Liver (tissue), 9 donors: ENCODE measurements around the gene MIF4GD. TPM values are rescaled to one million over a fixed set of nuclear protein-coding genes. Genes with fewer than 3 reads are reported as not detected.

Source experiments
- DNase-seq: peaks from one replicate; pipeline ENCODE4 v3.0.0-alpha.2; 2017; ENCODE audit warnings: low spot score
- H3K27ac ChIP-seq, 2 donors: one replicate each; pipeline ENCODE4 v1.7.0; 2013; ENCODE audit warnings: inconsistent platforms in 2 of 2, low read length in 2 of 2, control low read depth in 1 of 2, low read depth in 1 of 2, mild to moderate bottlenecking in 1 of 2
- H3K27me3 ChIP-seq, 4 donors: one replicate each; pipeline versions ENCODE4 v1.6.1 to v1.7.0; 2013; ENCODE audit warnings: low read length in 3 of 4, inconsistent platforms in 1 of 4, mild to moderate bottlenecking in 1 of 4, moderate library complexity in 1 of 4; ENCODE audit not compliant: control insufficient read depth in 4 of 4, insufficient read depth in 4 of 4
- H3K36me3 ChIP-seq, 4 donors: one replicate each; pipeline versions ENCODE4 v1.6.1 to v1.7.0; 2013; ENCODE audit warnings: low read length in 3 of 4, mild to moderate bottlenecking in 3 of 4, low read depth in 1 of 4, moderate library complexity in 1 of 4; ENCODE audit not compliant: control insufficient read depth in 4 of 4, insufficient read depth in 3 of 4
- H3K4me1 ChIP-seq, 4 donors: one replicate each; pipeline versions ENCODE4 v1.6.1 to v1.7.0; 2013; ENCODE audit warnings: low read length in 3 of 4, mild to moderate bottlenecking in 3 of 4, moderate library complexity in 1 of 4; ENCODE audit not compliant: control insufficient read depth in 4 of 4, insufficient read depth in 4 of 4
- H3K4me3 ChIP-seq, 3 donors: one replicate each; pipeline versions ENCODE4 v1.6.1 to v1.7.0; 2013; ENCODE audit warnings: low read length in 3 of 3, control low read depth in 1 of 3, low read depth in 1 of 3, mild to moderate bottlenecking in 1 of 3
- H3K9ac ChIP-seq, 2 donors: one replicate each; pipeline ENCODE4 v1.7.0; 2013; ENCODE audit warnings: low read length in 2 of 2, mild to moderate bottlenecking in 2 of 2, moderate library complexity in 2 of 2, control low read depth in 1 of 2, low read depth in 1 of 2
- H3K9me3 ChIP-seq, 4 donors: one replicate each; pipeline versions ENCODE4 v1.6.1 to v1.7.0; 2013; ENCODE audit warnings: low read length in 3 of 4; ENCODE audit not compliant: control insufficient read depth in 4 of 4
- ATF3 ChIP-seq: IDR thresholded peaks from 2 replicates; pipeline ENCODE4 v1.6.1; 2016; ENCODE audit warnings: antibody characterized with exemption
- CTCF ChIP-seq: fragments of 150-350 bp; IDR thresholded peaks from 2 replicates; pipeline ENCODE4 v1.5.1; 2017; ENCODE audit warnings: improper control_type of control experiment, low read depth, low read length; ENCODE audit not compliant: missing input control
- EGR1 ChIP-seq, 2 donors: IDR thresholded peaks; 2 replicates each; pipeline ENCODE4 v1.6.1; 2016 to 2018; ENCODE audit warnings: antibody characterized with exemption in 2 of 2, low read depth in 2 of 2
- FOXA2 ChIP-seq: IDR thresholded peaks from 2 replicates; pipeline ENCODE4 v1.6.1; 2016; ENCODE audit warnings: antibody characterized with exemption
- HNF4A ChIP-seq, 2 donors: conservative IDR thresholded peaks; 2 replicates each; pipeline ENCODE4 v1.6.1; 2016; ENCODE audit warnings: antibody characterized with exemption in 2 of 2, mild to moderate bottlenecking in 2 of 2
- HNF4G ChIP-seq: IDR thresholded peaks from 2 replicates; pipeline ENCODE4 v1.6.1; 2016; ENCODE audit warnings: antibody characterized with exemption
- JUND ChIP-seq, 2 donors: IDR thresholded peaks; 2 replicates each; pipeline ENCODE4 v1.6.1; 2016; ENCODE audit warnings: antibody characterized with exemption in 2 of 2
- RAD21 ChIP-seq, 2 donors: IDR thresholded peaks; 2 replicates each; pipeline ENCODE4 v1.6.1; 2016; ENCODE audit warnings: antibody characterized with exemption in 2 of 2, mild to moderate bottlenecking in 2 of 2
- RXRA ChIP-seq, 2 donors: IDR thresholded peaks; 2 replicates each; pipeline ENCODE4 v1.6.1; 2017 to 2018; ENCODE audit warnings: antibody characterized with exemption in 2 of 2, mild to moderate bottlenecking in 1 of 2
- SP1 ChIP-seq: IDR thresholded peaks from 2 replicates; pipeline ENCODE4 v1.6.1; 2018; ENCODE audit warnings: antibody characterized with exemption, mild to moderate bottlenecking
- TAF1 ChIP-seq: conservative IDR thresholded peaks from 2 replicates; pipeline ENCODE4 v1.6.1; 2016; ENCODE audit warnings: antibody characterized with exemption, mild to moderate bottlenecking
- YY1 ChIP-seq: IDR thresholded peaks from 2 replicates; pipeline ENCODE4 v1.6.1; 2016; ENCODE audit warnings: antibody characterized with exemption, mild to moderate bottlenecking
- WGBS: extraction: QIAGEN DNeasy Blood & Tissue Kit; methylation state at CpG from one replicate; pipeline ENCODE4 v1.1.7; 2013; 5-methylcytosine and 5-hydroxymethylcytosine counted together
- polyA plus RNA-seq, 2 donors: library from polyadenylated mRNA; stranded (reverse) in 1 of 2; unstranded in 1 of 2; fragments of 200-250 nt in 1 of 2; fragments of >200 nt in 1 of 2; fragmentation: Nextera tagmentation in 1 of 2; extraction: Ambion mirVana in 1 of 2; gene quantifications; one replicate each; pipeline versions ENCODE4 v1.2.1 to v1.2.3, GENCODE V29; 2013 to 2015
- total RNA-seq, 2 donors: library from RNA; depleted of rRNA; stranded (reverse); fragments of >200 nt; gene quantifications; one replicate each; pipeline ENCODE4 v1.2.3, GENCODE V29; 2014
- TF ChIP-seq, protein P1 (sequence below): IDR thresholded peaks from 2 replicates; pipeline ENCODE4 v1.6.1; 2016; ENCODE audit warnings: antibody characterized with exemption
- TF ChIP-seq, protein P2 (sequence below): IDR thresholded peaks from 2 replicates; pipeline ENCODE4 v1.6.1; 2016; ENCODE audit warnings: antibody characterized with exemption
- donor health status: healthy.
- donor health status: healthy.
- donor health status: healthy.
- donor health status: healthy.
- donor health status: healthy.

Gene MIF4GD
- total and polyA plus RNA-seq, 4 donors, result 6.2 to 13.6 (median 9.7) TPM

DNA sequence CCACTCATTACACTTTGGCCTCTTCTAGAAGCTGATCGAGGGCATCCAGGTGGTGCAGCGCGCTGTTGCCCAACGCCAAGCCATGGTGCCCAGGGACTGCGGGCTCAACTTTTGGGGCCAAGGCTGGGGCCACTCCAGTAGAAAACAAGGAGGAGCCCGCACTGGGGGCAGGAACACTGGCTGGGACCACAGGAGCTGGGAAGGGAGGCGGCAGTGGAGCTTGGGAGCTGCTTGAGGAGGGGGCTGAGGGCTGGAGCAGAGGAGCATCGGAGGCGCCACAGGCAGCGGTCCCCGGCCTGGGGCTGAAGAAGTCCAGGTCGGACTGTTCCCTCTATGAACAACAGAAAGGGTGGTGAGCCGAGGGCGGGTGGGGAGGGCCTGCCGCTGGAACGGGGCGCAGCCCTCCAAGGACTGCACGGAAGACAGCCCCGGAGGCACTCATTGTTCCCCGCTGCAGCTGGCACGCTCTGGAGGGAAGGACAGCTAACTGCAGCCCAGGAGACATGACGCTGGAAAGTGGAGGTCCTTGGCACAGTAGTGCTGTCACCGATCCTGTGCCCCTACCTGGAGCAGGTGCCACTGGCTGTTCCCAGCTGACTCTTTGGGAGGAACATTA, 31.1 kb downstream of the MIF4GD start (continued):
- no peak for TF ChIP-seq CTCF

DNA sequence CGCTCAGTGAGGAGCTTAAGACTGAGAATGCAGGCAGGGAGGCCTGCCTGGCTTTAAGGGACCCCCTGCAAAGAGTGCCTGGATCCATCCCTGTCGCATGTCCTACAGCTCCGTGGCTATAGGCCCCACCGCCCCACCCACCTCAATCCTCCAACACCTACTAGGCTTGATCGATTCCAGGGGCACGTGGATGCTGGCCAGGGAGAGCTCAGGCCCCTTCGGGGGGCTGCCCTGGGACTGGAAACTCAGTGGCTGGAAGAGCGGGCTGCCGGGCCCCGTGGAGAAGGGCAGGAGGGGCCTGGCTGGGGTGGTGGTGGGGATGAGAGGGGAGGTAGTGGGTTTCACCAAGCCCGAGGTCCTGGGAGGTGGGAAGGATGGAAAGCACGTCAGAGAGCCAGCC, 31.8 kb downstream of the MIF4GD start:
- Histone ChIP-seq H3K36me3 (peaks cover 17 to 84% (median 55%) of the 10 kb centered on the region in 4 donors), H3K27me3 (no peaks in the 10 kb centered on the region), H3K4me1 (peaks cover 0 to 7% (median 3%) of the 10 kb centered on the region in 4 donors), H3K9me3 (no peaks in the 10 kb centered on the region), H3K4me3 (no peak overlapping the region), H3K9ac (no peak overlapping the region), H3K27ac (no peak overlapping the region)
- TF ChIP-seq HNF4A (conservative IDR thresholded peaks at IDR 0.05) (no peak), TAF1 (no peak), HNF4G (no peak), FOXA2 (no peak), EGR1 (IDR thresholded peaks at IDR 0.05; ENCODE audit: low read depth in 2 of 2) (no peak), YY1 (no peak), CTCF (no peak), RXRA (IDR thresholded peaks at IDR 0.05) (no peak), JUND (IDR thresholded peaks at IDR 0.05) (no peak), SP1 (no peak)
- TF ChIP-seq, protein P1, sequence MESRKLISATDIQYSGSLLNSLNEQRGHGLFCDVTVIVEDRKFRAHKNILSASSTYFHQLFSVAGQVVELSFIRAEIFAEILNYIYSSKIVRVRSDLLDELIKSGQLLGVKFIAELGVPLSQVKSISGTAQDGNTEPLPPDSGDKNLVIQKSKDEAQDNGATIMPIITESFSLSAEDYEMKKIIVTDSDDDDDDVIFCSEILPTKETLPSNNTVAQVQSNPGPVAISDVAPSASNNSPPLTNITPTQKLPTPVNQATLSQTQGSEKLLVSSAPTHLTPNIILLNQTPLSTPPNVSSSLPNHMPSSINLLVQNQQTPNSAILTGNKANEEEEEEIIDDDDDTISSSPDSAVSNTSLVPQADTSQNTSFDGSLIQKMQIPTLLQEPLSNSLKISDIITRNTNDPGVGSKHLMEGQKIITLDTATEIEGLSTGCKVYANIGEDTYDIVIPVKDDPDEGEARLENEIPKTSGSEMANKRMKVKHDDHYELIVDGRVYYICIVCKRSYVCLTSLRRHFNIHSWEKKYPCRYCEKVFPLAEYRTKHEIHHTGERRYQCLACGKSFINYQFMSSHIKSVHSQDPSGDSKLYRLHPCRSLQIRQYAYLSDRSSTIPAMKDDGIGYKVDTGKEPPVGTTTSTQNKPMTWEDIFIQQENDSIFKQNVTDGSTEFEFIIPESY, result no peak
- TF ChIP-seq, protein P2, sequence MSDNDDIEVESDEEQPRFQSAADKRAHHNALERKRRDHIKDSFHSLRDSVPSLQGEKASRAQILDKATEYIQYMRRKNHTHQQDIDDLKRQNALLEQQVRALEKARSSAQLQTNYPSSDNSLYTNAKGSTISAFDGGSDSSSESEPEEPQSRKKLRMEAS, result no peak
- no peak for DNase-seq
- 89% methylated on average over 12 of the region's 12 CpGs for WGBS

DNA sequence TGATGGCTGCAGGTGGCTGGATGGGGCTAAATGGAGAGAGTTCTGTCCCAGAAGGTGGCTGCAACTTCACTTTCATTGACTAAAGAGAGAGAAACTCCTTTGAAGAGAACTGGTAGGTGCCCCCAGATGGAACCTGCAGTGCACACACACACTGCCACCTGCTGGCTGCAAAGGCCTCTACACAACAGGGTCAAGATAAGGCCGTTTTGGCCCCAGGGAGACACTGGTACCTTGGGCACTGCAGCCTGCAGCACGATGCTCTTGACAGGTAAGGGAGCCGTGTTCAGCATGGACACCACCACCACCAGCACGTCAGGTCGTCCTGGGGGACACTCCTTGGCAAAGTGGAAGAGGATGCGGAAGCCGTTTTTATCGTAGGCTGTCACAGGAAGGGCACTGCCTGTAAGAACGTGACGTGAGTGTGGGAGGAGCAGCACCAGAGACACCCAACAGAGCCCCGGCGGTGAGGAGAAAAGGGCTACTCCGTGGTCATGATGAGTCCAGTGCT, 32.3 kb downstream of the MIF4GD start:
- H3K9me3 ChIP-seq, result no peaks in the 10 kb centered on the region
- peak; percentile 68 for DNase-seq
- H3K36me3 ChIP-seq, result peaks cover 16 to 79% (median 53%) of the 10 kb centered on the region in 4 donors
- TF ChIP-seq ATF3 (no peak), JUND (IDR thresholded peaks at IDR 0.05) (no peak), CTCF (peak; percentile 66), RAD21 (IDR thresholded peaks at IDR 0.05) (peak; percentile 68 to 80)
- peak overlapping the region in 1 of 2 donors; percentile 25 for H3K27ac ChIP-seq
- H3K9ac ChIP-seq, result no peak overlapping the region
- peaks cover 0 to 7% (median 3%) of the 10 kb centered on the region in 4 donors for H3K4me1 ChIP-seq
- H3K4me3 ChIP-seq, result no peak overlapping the region
- WGBS, result 54% methylated on average over 13 of the region's 13 CpGs
- H3K27me3 ChIP-seq, result no peaks in the 10 kb centered on the region
